Natural killer cell treated with Interleukin-12 subunit alpha and Interleukin-12 subunit beta and Interleukin-15 and Interleukin-18, amount 100 ng/mL, for 72 hours (primary cell): ENCODE results near the gene PDZRN4. TPM values are rescaled to one million over a fixed set of nuclear protein-coding genes. Genes with fewer than 3 reads are reported as not detected.

Source experiments
- ATAC-seq, 2 donors: fragments of 150-1000 bp; cut with Tn5 transposase in 1 of 2; sonication (Bioruptor Pico), chemical (Tn5 transposase) in 1 of 2; 2 replicates each; pipeline ENCODE4 v1.10.0; 2021
- DNase-seq: peaks from one replicate; pipeline ENCODE4 v3.0.0; 2022; ENCODE audit warnings: low spot score
- H3K27ac Mint-ChIP-seq, 2 donors: 1 replicate in 1 of 2; 2 replicates in 1 of 2; pipeline ENCODE4 v1.8.0; 2022; ENCODE audit warnings: mixed read lengths in 2 of 2, mild to moderate bottlenecking in 1 of 2, moderate library complexity in 1 of 2
- H3K27me3 Mint-ChIP-seq, 2 donors: 1 replicate in 1 of 2; 2 replicates in 1 of 2; pipeline ENCODE4 v1.8.0; 2022; ENCODE audit warnings: mixed read lengths in 2 of 2
- H3K36me3 Mint-ChIP-seq: one replicate; pipeline ENCODE4 v1.8.0; 2022; ENCODE audit warnings: mixed read lengths
- H3K4me1 Mint-ChIP-seq, 2 donors: 1 replicate in 1 of 2; 2 replicates in 1 of 2; pipeline ENCODE4 v1.8.0; 2022; ENCODE audit warnings: low read depth in 2 of 2, mixed read lengths in 2 of 2, mild to moderate bottlenecking in 1 of 2
- H3K4me3 Mint-ChIP-seq: one replicate; pipeline ENCODE4 v1.8.0; 2022; ENCODE audit warnings: mixed read lengths
- H3K9me3 Mint-ChIP-seq: 2 replicates; pipeline ENCODE4 v1.8.0; 2022; ENCODE audit warnings: mixed read lengths
- total RNA-seq, 2 donors: library from RNA; stranded (reverse); gene quantifications; one replicate each; pipeline ENCODE4 v1.2.3, GENCODE V29; 2022

The PDZRN4 gene
- total RNA-seq, 2 donors from 2014 or later = not detected

GRCh38 chr12:41443690-41444089, 255.6 kb downstream of the PDZRN4 start:
- Mint-ChIP-seq H3K9me3 (no peaks in the 10 kb centered on the region), H3K27me3 (no peaks in the 10 kb centered on the region), H3K4me3 (no peak overlapping the region), H3K36me3 (no peaks in the 10 kb centered on the region), H3K27ac (no peak overlapping the region), H3K4me1 (no peaks in the 10 kb centered on the region)
- ATAC-seq (no peak), DNase-seq (no peak)

GRCh38 chr12:41452838-41453407, 264.8 kb downstream of the PDZRN4 start:
- no peaks in the 10 kb centered on the region for H3K27me3 Mint-ChIP-seq

GRCh38 chr12:41453409-41453808, 265.3 kb downstream of the PDZRN4 start:
- no peaks in the 10 kb centered on the region for H3K27me3 Mint-ChIP-seq

More at GRCh38 chr12:41452838-41453407, 264.8 kb downstream of the PDZRN4 start:
- Mint-ChIP-seq H3K27ac (no peak overlapping the region), H3K4me3 (no peak overlapping the region), H3K9me3 (peaks cover 7% of the 10 kb centered on the region), H3K36me3 (no peaks in the 10 kb centered on the region), H3K4me1 (no peaks in the 10 kb centered on the region)
- no peak for ATAC-seq
- no peak for DNase-seq

GRCh38 chr12:41459111-41459905, 271.2 kb downstream of the PDZRN4 start:
- Mint-ChIP-seq H3K27ac (no peak overlapping the region), H3K4me3 (no peak overlapping the region), H3K9me3 (peaks cover 3% of the 10 kb centered on the region), H3K27me3 (no peaks in the 10 kb centered on the region), H3K4me1 (no peaks in the 10 kb centered on the region), H3K36me3 (no peaks in the 10 kb centered on the region)
- no peak for ATAC-seq
- no peak for DNase-seq

More at GRCh38 chr12:41453409-41453808, 265.3 kb downstream of the PDZRN4 start:
- no peak overlapping the region for H3K27ac Mint-ChIP-seq
- no peak overlapping the region for H3K4me3 Mint-ChIP-seq
- H3K36me3 Mint-ChIP-seq = no peaks in the 10 kb centered on the region
- peaks cover 7% of the 10 kb centered on the region for H3K9me3 Mint-ChIP-seq
- ATAC-seq = no peak
- DNase-seq = no peak
- no peaks in the 10 kb centered on the region for H3K4me1 Mint-ChIP-seq

GRCh38 chr12:41459906-41460214, 271.7 kb downstream of the PDZRN4 start:
- Mint-ChIP-seq H3K27ac (no peak overlapping the region), H3K27me3 (no peaks in the 10 kb centered on the region)
- no peak for DNase-seq

GRCh38 chr12:41460906-41461305, 272.8 kb downstream of the PDZRN4 start:
- Mint-ChIP-seq H3K4me1 (no peaks in the 10 kb centered on the region), H3K9me3 (peaks cover 3% of the 10 kb centered on the region), H3K36me3 (no peaks in the 10 kb centered on the region), H3K27me3 (no peaks in the 10 kb centered on the region), H3K4me3 (no peak overlapping the region), H3K27ac (no peak overlapping the region)
- DNase-seq (no peak), ATAC-seq (no peak)

More at GRCh38 chr12:41459906-41460214, 271.7 kb downstream of the PDZRN4 start:
- Mint-ChIP-seq H3K36me3 (no peaks in the 10 kb centered on the region), H3K9me3 (peaks cover 3% of the 10 kb centered on the region), H3K4me3 (no peak overlapping the region), H3K4me1 (no peaks in the 10 kb centered on the region)
- no peak for ATAC-seq

GRCh38 chr12:41462312-41462711, 274.2 kb downstream of the PDZRN4 start:
- no peaks in the 10 kb centered on the region for H3K36me3 Mint-ChIP-seq
- peaks cover 3% of the 10 kb centered on the region for H3K9me3 Mint-ChIP-seq
- DNase-seq = no peak
- no peak for ATAC-seq
- no peak overlapping the region for H3K4me3 Mint-ChIP-seq
- H3K4me1 Mint-ChIP-seq = no peaks in the 10 kb centered on the region
- H3K27ac Mint-ChIP-seq = no peak overlapping the region
- no peaks in the 10 kb centered on the region for H3K27me3 Mint-ChIP-seq

- Mint-ChIP-seq H3K27me3 (no peaks in the 10 kb centered on the region), H3K27ac (no peak overlapping the region), H3K4me3 (no peak overlapping the region), H3K4me1 (no peaks in the 10 kb centered on the region), H3K9me3 (no peaks in the 10 kb centered on the region), H3K36me3 (no peaks in the 10 kb centered on the region)
- ATAC-seq (no peak), DNase-seq (no peak)
Measured at GRCh38 chr12:41465526-41465925, 277.4 kb downstream of the PDZRN4 start.

- Mint-ChIP-seq H3K27ac (no peak overlapping the region), H3K4me1 (no peaks in the 10 kb centered on the region), H3K36me3 (no peaks in the 10 kb centered on the region), H3K9me3 (no peaks in the 10 kb centered on the region), H3K4me3 (no peak overlapping the region), H3K27me3 (no peaks in the 10 kb centered on the region)
- DNase-seq (no peak), ATAC-seq (no peak)
Measured at GRCh38 chr12:41466300-41466699, 278.2 kb downstream of the PDZRN4 start.

- Mint-ChIP-seq H3K27me3 (no peaks in the 10 kb centered on the region), H3K9me3 (no peaks in the 10 kb centered on the region)
Measured at GRCh38 chr12:41466802-41467201, 278.7 kb downstream of the PDZRN4 start.

GRCh38 chr12:41467591-41468325, 279.6 kb downstream of the PDZRN4 start:
- ATAC-seq = no peak
- Mint-ChIP-seq H3K27ac (no peak overlapping the region), H3K4me3 (no peak overlapping the region), H3K9me3 (no peaks in the 10 kb centered on the region), H3K4me1 (no peaks in the 10 kb centered on the region), H3K27me3 (no peaks in the 10 kb centered on the region), H3K36me3 (no peaks in the 10 kb centered on the region)
- no peak for DNase-seq

More at GRCh38 chr12:41466802-41467201, 278.7 kb downstream of the PDZRN4 start:
- Mint-ChIP-seq H3K4me1 (no peaks in the 10 kb centered on the region), H3K36me3 (no peaks in the 10 kb centered on the region), H3K4me3 (no peak overlapping the region), H3K27ac (no peak overlapping the region)
- no peak for ATAC-seq
- no peak for DNase-seq

GRCh38 chr12:41468341-41468740, 280.2 kb downstream of the PDZRN4 start:
- Mint-ChIP-seq H3K4me1 (no peaks in the 10 kb centered on the region), H3K9me3 (no peaks in the 10 kb centered on the region), H3K27me3 (no peaks in the 10 kb centered on the region), H3K36me3 (no peaks in the 10 kb centered on the region), H3K4me3 (no peak overlapping the region), H3K27ac (no peak overlapping the region)
- no peak for DNase-seq
- ATAC-seq = no peak

- Mint-ChIP-seq H3K27ac (no peak overlapping the region), H3K4me3 (no peak overlapping the region), H3K4me1 (no peaks in the 10 kb centered on the region), H3K36me3 (no peaks in the 10 kb centered on the region), H3K27me3 (no peaks in the 10 kb centered on the region), H3K9me3 (no peaks in the 10 kb centered on the region)
- DNase-seq (no peak), ATAC-seq (no peak)
Measured at GRCh38 chr12:41468756-41469155, 280.6 kb downstream of the PDZRN4 start.

- H3K9me3 Mint-ChIP-seq = no peaks in the 10 kb centered on the region
- H3K4me1 Mint-ChIP-seq = no peaks in the 10 kb centered on the region
- no peaks in the 10 kb centered on the region for H3K27me3 Mint-ChIP-seq
- H3K4me3 Mint-ChIP-seq = no peak overlapping the region
- H3K36me3 Mint-ChIP-seq = no peaks in the 10 kb centered on the region
- DNase-seq = no peak
- H3K27ac Mint-ChIP-seq = no peak overlapping the region
- no peak for ATAC-seq
Measured at GRCh38 chr12:41473441-41473840, 285.3 kb downstream of the PDZRN4 start.
